ENCODE data around the gene CEP131.
A peak's percentile ranks its signal among the peaks of the same experiment; 100 is the strongest.

Gene CEP131

GRCh38 chr17:81251709-81252301, 29.0 kb upstream of the CEP131 start:
- DNase-seq (ENCODE audit: low spot score): no peak

- no peak for DNase-seq (ENCODE audit: low spot score)
These were observed 28.4 kb upstream of the CEP131 start for GRCh38 chr17:81251094-81251708.

GRCh38 chr17:81250286-81251093, 27.7 kb upstream of the CEP131 start:
- DNase-seq (ENCODE audit: low spot score): no peak

- DNase-seq (ENCODE audit: low spot score): no peak
These were observed 26.7 kb upstream of the CEP131 start for GRCh38 chr17:81249223-81250040.

GRCh38 chr17:81248649-81249048, 25.9 kb upstream of the CEP131 start:
- DNase-seq (ENCODE audit: low spot score): no peak

- no peak for DNase-seq (ENCODE audit: low spot score)
These were observed 24.7 kb upstream of the CEP131 start for GRCh38 chr17:81247339-81247990.

GRCh38 chr17:81246679-81247338, 24.0 kb upstream of the CEP131 start:
- no peak for DNase-seq (ENCODE audit: low spot score)

- no peak for DNase-seq (ENCODE audit: low spot score)
These were observed 23.5 kb upstream of the CEP131 start for GRCh38 chr17:81246343-81246670.

- no peak for DNase-seq (ENCODE audit: low spot score)
These were observed 23.0 kb upstream of the CEP131 start for GRCh38 chr17:81245665-81246342.

- DNase-seq (ENCODE audit: low spot score): no peak
These were observed 22.4 kb upstream of the CEP131 start for GRCh38 chr17:81245024-81245664.

GRCh38 chr17:81244358-81245023, 21.7 kb upstream of the CEP131 start:
- no peak for DNase-seq (ENCODE audit: low spot score)

- no peak for DNase-seq (ENCODE audit: low spot score)
These were observed 20.5 kb upstream of the CEP131 start for GRCh38 chr17:81243333-81243664.

- no peak for DNase-seq (ENCODE audit: low spot score)
These were observed 19.9 kb upstream of the CEP131 start for GRCh38 chr17:81242421-81243332.

GRCh38 chr17:81241648-81242420, 19.1 kb upstream of the CEP131 start:
- DNase-seq (ENCODE audit: low spot score): peak; percentile 93

GRCh38 chr17:81241203-81241602, 18.4 kb upstream of the CEP131 start:
- no peak for DNase-seq (ENCODE audit: low spot score)

GRCh38 chr17:81240761-81241160, 18.0 kb upstream of the CEP131 start:
- no peak for DNase-seq (ENCODE audit: low spot score)

GRCh38 chr17:81239714-81240555, 17.2 kb upstream of the CEP131 start:
- no peak for DNase-seq (ENCODE audit: low spot score)
